ENCODE results near the gene PARVB. TPM values are rescaled to one million over a fixed set of nuclear protein-coding genes. Genes with fewer than 3 reads are reported as not detected.

Gene PARVB
- total and polyA plus RNA-seq, 11 donors, result 54.9 to 172 (median 95.8) TPM

GRCh38 chr22:43985532-43985931 is 38.6 kb upstream of the PARVB start:
- intact Hi-C loops (cut with DNase I), result no loop called here

GRCh38 chr22:43988116-43988820 is 35.8 kb upstream of the PARVB start:
- Histone ChIP-seq H3K4me3 (no peak overlapping the region), H3K27ac (no peak overlapping the region), H3K9me3 (no peaks in the 10 kb centered on the region), H3K36me3 (peaks cover 0 to 98% (median 96%) of the 10 kb centered on the region in 9 donors), H3K27me3 (no peaks in the 10 kb centered on the region), H3K4me1 (peaks cover 0 to 5% (median under 1%) of the 10 kb centered on the region in 12 donors)
- TF ChIP-seq POLR2A (IDR thresholded peaks at IDR 0.05) (no peak), CTCF (IDR thresholded peaks at IDR 0.05) (no peak)
- WGBS, 4 donors, result 81 to 86% (median 83%) methylated on average over 8 of the region's 8 CpGs
- intact Hi-C loops (cut with DNase I), result no loop called here
- DNase-seq, result no peak
- ATAC-seq, result no peak

More at GRCh38 chr22:43985532-43985931, 38.6 kb upstream of the PARVB start:
- Histone ChIP-seq H3K4me1 (no peaks in the 10 kb centered on the region), H3K9me3 (no peaks in the 10 kb centered on the region), H3K4me3 (no peak overlapping the region), H3K27me3 (no peaks in the 10 kb centered on the region), H3K27ac (no peak overlapping the region), H3K36me3 (peaks cover 0 to 100% (median 98%) of the 10 kb centered on the region in 9 donors)
- ATAC-seq, result no peak
- DNase-seq, result no peak
- 76 to 87% (median 85%) methylated on average over 12 of the region's 12 CpGs for WGBS, 4 donors
- TF ChIP-seq CTCF (IDR thresholded peaks at IDR 0.05) (no peak), POLR2A (IDR thresholded peaks at IDR 0.05) (no peak)

- no peak for TF ChIP-seq POLR2A (IDR thresholded peaks at IDR 0.05)
- no peak for TF ChIP-seq CTCF (IDR thresholded peaks at IDR 0.05)
- ATAC-seq (no peak), DNase-seq (no peak)
- Histone ChIP-seq H3K27ac (no peak overlapping the region), H3K4me1 (peaks cover 0 to 10% (median 3%) of the 10 kb centered on the region in 12 donors), H3K36me3 (peaks cover 0 to 97% (median 89%) of the 10 kb centered on the region in 9 donors), H3K4me3 (no peak overlapping the region), H3K9me3 (no peaks in the 10 kb centered on the region), H3K27me3 (no peaks in the 10 kb centered on the region)
- 91 to 95% (median 94%) methylated on average over 10 of the region's 10 CpGs for WGBS, 4 donors
- intact Hi-C loops (cut with DNase I), result no loop called here
These were observed 35.1 kb upstream of the PARVB start for GRCh38 chr22:43988960-43989359.

GRCh38 chr22:43990044-43990443 is 34.1 kb upstream of the PARVB start:
- ATAC-seq, result no peak
- H3K27me3 ChIP-seq, result no peaks in the 10 kb centered on the region
- WGBS, 4 donors, result 80 to 90% (median 85%) methylated on average over 13 of the region's 13 CpGs
- no peaks in the 10 kb centered on the region for H3K9me3 ChIP-seq
- peaks cover 0 to 18% (median 7%) of the 10 kb centered on the region in 12 donors for H3K4me1 ChIP-seq
- H3K27ac ChIP-seq, result no peak overlapping the region
- intact Hi-C loops (cut with DNase I), result loop anchor here in 5 of 10 donors (5.0 to 10.0 kb wide), 4 partner anchors 97 to 342 kb away; no protein-coding TSS in a partner anchor
- peaks cover 0 to 97% (median 88%) of the 10 kb centered on the region in 9 donors for H3K36me3 ChIP-seq
- DNase-seq, result no peak
- TF ChIP-seq POLR2A (IDR thresholded peaks at IDR 0.05) (no peak), CTCF (IDR thresholded peaks at IDR 0.05) (no peak)
- H3K4me3 ChIP-seq, result no peak overlapping the region
